Measurements from ENCODE around the gene CENPP.

The CENPP gene

GRCh38 chr9:92514635-92515034, 188.9 kb downstream of the CENPP start:
- DNase-seq: no peak
- TF ChIP-seq GATA1 (IDR thresholded peaks at IDR 0.05; ENCODE audit: low read depth, low read length) (no peak), POLR2A (IDR thresholded peaks at IDR 0.05; ENCODE audit: low read length) (no peak)

DNA sequence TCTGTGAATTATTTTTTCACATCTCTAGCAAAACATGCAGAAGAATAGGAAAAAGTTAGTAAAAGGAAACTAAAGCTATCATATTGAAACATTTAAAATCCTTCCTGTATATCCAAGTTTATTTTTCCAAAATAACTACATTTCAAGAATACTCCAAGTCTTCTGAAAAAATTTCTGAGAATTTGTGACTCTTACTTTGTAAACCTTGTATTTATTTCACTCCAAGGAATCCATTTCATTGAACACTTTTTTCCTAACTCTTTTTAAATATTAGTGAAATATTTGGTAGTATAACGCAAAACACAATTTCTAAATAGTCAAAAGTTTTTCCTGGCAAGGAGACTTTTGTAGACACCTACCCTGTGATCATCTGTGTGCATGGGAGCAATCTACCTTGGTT, 190.8 kb downstream of the CENPP start:
- DNase-seq: no peak
- no peak for TF ChIP-seq POLR2A (IDR thresholded peaks at IDR 0.05; ENCODE audit: low read length)
- TF ChIP-seq GATA1 (IDR thresholded peaks at IDR 0.05; ENCODE audit: low read depth, low read length): no peak

DNA sequence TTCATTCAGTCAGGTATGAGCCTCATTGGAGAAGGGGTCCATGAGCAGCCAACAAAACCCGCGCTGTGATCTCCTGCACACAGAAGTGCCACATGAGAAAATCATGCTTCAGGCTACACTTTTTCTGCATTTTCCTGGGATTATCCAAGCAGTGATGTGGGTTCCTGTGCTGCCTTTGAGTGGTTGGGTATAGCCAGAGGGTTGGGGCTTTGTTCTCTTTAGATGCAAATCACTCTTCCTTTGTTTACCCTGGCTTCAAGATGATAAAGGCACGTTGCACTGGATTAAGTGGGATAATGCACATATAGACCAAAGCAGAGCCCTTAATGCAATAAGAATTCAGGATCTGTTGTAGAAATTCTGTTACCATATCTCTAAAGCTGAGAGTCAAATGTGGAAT, 191.3 kb downstream of the CENPP start:
- no peak for DNase-seq
- TF ChIP-seq GATA1 (IDR thresholded peaks at IDR 0.05; ENCODE audit: low read depth, low read length): no peak
- no peak for TF ChIP-seq POLR2A (IDR thresholded peaks at IDR 0.05; ENCODE audit: low read length)

DNA sequence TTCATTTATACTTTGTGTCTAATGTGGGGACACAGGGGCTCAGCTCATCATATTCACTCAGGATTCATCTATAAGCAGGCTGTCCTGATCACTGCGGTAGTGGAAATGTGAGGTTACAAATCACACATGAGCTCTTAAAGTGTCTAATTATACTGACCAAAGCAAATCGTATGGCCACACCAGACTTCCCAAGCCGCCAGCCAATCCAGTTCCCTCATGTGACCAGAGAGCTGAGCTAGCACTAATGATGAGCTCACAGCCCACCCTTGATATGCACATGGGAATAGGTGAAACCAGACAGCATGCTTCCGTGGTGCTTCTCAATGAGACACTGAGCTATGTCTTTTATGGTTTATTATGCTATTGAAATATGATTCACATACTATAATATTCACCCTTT, 192.4 kb downstream of the CENPP start:
- no peak for TF ChIP-seq POLR2A (IDR thresholded peaks at IDR 0.05; ENCODE audit: low read length)
- TF ChIP-seq GATA1 (IDR thresholded peaks at IDR 0.05; ENCODE audit: low read depth, low read length): no peak

DNA sequence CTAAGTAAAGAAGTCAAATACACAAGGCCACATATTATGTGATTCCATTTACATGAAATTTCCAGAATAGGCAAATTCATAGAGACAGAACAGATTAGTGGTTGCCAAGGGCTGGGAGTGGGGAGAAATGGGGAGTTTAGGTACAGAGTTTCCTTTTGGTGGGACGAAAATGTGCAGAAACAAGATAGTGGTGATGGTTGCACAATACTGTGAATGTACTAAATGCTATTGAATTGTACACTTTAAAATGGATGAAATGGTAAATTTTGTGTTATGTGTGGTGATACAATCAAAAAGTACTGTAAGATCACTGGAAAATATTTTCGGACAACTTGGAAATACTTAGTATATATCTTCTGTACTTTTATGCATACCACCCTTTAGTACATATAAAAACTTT, 195.1 kb downstream of the CENPP start:
- peak; percentile 24 to 32 for DNase-seq
- no peak for TF ChIP-seq GATA1 (IDR thresholded peaks at IDR 0.05; ENCODE audit: low read depth, low read length)
- TF ChIP-seq POLR2A (IDR thresholded peaks at IDR 0.05; ENCODE audit: low read length): no peak

More for the DNA sequence above, 192.4 kb downstream of the CENPP start:
- no peak for DNase-seq

DNA sequence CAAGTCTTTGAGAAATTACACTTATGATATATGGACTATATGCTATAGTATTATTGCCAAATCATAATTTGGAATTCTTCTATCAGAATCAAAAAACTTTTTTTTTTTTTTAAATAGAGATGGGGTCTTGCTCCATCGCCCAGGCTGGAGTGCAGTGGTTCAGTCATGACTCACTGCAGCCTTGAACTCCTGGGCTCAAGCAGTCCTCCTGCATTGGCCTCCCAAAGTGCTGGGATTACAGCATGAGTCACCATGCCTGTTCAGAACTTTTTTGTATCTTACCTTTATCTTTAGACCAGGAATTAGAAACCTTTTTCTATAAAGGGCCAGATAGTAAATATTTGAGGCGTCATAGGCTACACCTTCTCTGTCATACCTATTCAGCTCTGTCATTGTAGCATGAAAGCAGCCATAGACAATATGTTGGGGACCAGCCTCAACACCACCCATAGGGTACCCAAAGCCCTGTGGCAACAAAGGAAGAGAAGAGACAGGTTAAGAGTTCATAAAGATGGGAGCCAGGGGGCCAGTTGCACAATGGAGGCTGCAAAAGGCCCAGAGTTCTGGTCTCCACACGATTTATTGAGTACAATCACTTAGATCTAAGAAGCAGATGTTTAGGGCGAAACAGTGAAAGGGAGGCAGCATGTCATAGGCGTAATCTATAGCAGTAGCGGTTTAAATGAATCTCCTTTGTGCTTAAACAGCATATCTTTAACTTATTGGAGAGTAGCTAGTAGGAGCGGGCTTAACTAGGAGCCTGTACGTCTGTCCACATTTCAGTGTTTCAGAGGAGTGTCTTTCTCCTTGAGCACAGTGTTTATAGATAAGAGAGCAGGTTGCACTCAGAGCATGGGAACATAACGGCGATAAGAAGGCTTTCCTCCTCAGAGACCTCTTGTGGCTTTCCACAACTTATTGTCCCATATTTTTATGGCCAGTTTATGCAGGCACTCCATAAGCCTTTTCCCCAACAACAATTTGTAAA, 197.5 kb downstream of the CENPP start:
- TF ChIP-seq POLR2A (IDR thresholded peaks at IDR 0.05; ENCODE audit: low read length) (no peak), GATA1 (IDR thresholded peaks at IDR 0.05; ENCODE audit: low read depth, low read length) (no peak)
- peak; percentile 11 to 52 for DNase-seq

DNA sequence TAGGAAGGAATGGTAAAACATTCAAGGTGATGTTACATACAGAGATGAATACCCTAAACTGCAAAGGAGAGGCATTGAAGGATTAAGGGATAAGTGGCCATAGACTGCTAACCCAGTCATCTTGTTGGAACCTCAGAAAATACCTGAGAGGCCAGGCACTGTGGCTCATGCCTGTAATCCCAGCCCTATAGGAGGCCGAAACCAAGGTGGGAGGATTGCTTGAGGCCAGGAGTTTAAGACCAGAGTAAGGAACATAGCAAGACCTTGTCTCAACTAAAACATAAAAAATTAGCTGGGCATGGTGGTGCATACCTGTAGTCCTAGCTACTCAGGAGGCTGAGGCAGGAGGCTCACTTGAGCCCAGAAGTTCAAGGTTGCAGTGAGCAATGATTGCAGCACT, 199.1 kb downstream of the CENPP start:
- no peak for TF ChIP-seq GATA1 (IDR thresholded peaks at IDR 0.05; ENCODE audit: low read depth, low read length)
- no peak for DNase-seq

GRCh38 chr9:92525306-92525705, 199.6 kb downstream of the CENPP start:
- DNase-seq: no peak
- no peak for TF ChIP-seq POLR2A (IDR thresholded peaks at IDR 0.05; ENCODE audit: low read length)
- TF ChIP-seq GATA1 (IDR thresholded peaks at IDR 0.05; ENCODE audit: low read depth, low read length): no peak

DNA sequence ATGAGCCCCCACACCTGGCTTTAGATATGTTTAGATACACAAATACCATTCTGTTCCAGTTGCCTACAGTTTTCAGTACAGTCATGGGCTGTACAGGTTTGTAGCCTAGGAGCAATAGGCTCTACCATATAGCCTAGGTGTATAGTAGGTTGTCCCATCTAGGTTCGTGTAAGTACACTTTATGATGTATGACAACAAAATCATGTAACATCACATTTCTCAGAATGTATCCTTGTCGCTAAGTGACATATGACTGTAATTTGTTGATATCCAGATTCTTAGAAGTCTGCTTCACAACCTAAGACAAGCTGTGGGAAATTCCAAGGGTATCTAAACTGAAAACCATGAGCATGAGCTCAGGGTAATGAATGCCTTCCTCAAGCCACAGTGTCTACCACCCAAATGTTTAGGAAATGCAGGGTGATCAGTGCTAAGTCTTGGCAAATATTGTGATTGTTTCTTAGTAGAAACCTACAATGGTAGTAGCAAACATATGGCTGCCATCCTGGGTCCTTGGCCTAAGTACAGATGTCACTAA, 201.6 kb downstream of the CENPP start:
- no peak for TF ChIP-seq POLR2A (IDR thresholded peaks at IDR 0.05; ENCODE audit: low read length)
- no peak for DNase-seq

DNA sequence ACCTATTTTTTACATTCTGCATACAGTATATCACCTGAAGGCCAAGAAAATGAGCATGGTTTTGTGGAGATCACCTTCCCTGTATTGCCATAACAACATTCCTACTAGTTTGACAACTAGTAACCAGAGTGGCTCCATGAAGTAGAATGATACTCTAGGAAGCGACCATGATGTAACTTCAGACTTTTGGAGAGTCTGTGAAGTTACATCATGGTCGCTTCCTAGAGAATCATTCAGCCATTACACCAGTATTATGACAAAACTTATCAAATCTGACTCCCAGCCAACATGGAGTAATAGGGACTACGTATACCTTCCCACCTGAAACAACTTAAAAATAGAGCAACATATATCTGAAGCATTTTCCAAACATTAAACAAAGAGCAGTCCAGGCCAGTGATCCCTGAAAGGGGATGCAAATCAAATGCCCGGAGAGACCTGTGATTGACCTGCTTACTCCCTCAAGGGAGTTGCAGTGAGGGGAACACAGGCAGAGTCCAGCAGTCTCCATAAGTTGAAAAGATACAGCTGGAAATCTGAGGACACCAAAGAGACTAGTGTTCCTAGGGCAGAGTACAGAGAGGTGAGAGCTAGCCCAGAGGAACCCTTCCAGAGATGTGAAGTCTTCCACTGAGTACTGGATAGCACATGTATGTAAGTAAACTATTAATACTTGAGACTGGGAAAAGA, 202.2 kb downstream of the CENPP start:
- DNase-seq: no peak
- no peak for TF ChIP-seq POLR2A (IDR thresholded peaks at IDR 0.05; ENCODE audit: low read length)
- TF ChIP-seq GATA1 (IDR thresholded peaks at IDR 0.05; ENCODE audit: low read depth, low read length): no peak

- DNase-seq: no peak
- TF ChIP-seq GATA1 (IDR thresholded peaks at IDR 0.05; ENCODE audit: low read depth, low read length): no peak
- TF ChIP-seq POLR2A (IDR thresholded peaks at IDR 0.05; ENCODE audit: low read length): no peak
These were observed 202.7 kb downstream of the CENPP start for GRCh38 chr9:92528522-92528849.

DNA sequence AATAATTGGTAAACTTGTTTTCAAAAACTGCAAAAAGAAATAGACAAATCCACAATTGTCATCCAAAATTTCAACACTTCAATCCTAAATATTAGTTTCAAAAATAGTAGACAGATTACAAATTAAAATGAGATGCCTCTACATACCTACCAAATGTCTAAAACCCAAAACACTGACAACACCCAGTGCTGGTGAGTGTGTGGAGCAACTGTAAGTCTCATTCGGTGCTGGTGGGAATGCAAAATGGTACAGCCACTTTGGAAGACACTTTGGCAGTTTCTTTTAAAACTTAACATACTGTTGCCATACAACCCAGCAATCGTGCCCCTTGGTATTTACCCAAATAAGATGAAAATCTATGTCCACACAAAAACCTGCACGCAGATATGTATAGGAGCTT, 203.4 kb downstream of the CENPP start:
- TF ChIP-seq GATA1 (IDR thresholded peaks at IDR 0.05; ENCODE audit: low read depth, low read length) (no peak), POLR2A (IDR thresholded peaks at IDR 0.05; ENCODE audit: low read length) (no peak)
- DNase-seq: no peak

DNA sequence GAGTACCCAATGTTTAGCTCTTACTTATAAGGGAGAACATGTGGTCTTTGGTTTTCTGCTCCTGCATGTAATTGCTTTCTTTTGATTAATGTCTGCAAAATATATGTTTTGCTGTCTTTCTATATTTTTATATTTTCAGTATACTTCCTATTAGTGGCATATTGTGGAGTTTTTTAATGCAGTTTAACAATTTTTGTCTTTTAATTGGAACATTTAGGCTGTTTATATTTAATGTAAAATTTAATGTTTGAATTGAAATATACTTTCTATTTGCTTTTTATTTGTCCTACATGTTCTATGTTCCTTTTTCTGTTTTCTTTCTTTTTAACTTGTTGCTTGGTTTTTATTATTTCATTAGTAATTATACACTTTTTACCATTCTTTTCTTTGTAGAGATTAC, 205.1 kb downstream of the CENPP start:
- DNase-seq: no peak
- no peak for TF ChIP-seq POLR2A (IDR thresholded peaks at IDR 0.05; ENCODE audit: low read length)
- TF ChIP-seq GATA1 (IDR thresholded peaks at IDR 0.05; ENCODE audit: low read depth, low read length): no peak

GRCh38 chr9:92534204-92534603, 208.5 kb downstream of the CENPP start:
- TF ChIP-seq POLR2A (IDR thresholded peaks at IDR 0.05; ENCODE audit: low read length): no peak
- TF ChIP-seq GATA1 (IDR thresholded peaks at IDR 0.05; ENCODE audit: low read depth, low read length): no peak
- no peak for DNase-seq

- TF ChIP-seq GATA1 (IDR thresholded peaks at IDR 0.05; ENCODE audit: low read depth, low read length) (no peak), POLR2A (IDR thresholded peaks at IDR 0.05; ENCODE audit: low read length) (no peak)
- DNase-seq: no peak
These were observed 208.9 kb downstream of the CENPP start for GRCh38 chr9:92534674-92535073.

Data from erythroblast (primary cell).